ENCODE data around the gene SEC24B.

SEC24B gene

GRCh38 chr4:109588176-109588575, 154.6 kb downstream of the SEC24B start:
- DNase-seq = no peak

GRCh38 chr4:109589119-109589518, 155.5 kb downstream of the SEC24B start:
- DNase-seq = no peak

- no peak for DNase-seq
These were observed 156.0 kb downstream of the SEC24B start for GRCh38 chr4:109589605-109590004.

Measured in midbrain (tissue), 1 donor.